Measurements from ENCODE around the gene OR10A6. TPM values are rescaled to one million over a fixed set of nuclear protein-coding genes. Genes with fewer than 3 reads are reported as not detected.

The OR10A6 gene
- polyA plus RNA-seq, 1 donor (not counting 4 experiments of a cell fraction or from before 2014, with no cell fraction given) = 0.26 TPM

DNA sequence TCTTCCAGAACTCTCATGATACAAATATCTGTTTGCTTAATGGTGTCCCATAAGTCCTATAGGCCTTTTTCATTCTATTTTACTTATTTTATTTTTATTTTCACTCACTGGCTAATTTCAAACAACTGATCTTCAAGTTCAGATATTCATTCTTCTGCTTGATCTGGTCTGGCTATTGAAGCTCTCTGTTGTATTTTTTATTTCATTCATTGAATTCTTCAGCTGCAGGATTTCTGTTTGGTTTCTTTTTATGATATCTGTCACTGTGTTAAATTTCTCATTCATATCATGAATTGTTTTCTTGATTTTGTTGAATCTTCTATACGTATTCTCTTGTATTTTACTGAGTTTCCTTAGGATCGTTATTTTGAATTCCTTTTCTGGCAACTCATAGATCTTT lies 13.1 kb upstream of the OR10A6 start:
- no peak for TF ChIP-seq EZH2 (IDR thresholded peaks at IDR 0.05; ENCODE audit: low read length)
- TF ChIP-seq, protein P1, sequence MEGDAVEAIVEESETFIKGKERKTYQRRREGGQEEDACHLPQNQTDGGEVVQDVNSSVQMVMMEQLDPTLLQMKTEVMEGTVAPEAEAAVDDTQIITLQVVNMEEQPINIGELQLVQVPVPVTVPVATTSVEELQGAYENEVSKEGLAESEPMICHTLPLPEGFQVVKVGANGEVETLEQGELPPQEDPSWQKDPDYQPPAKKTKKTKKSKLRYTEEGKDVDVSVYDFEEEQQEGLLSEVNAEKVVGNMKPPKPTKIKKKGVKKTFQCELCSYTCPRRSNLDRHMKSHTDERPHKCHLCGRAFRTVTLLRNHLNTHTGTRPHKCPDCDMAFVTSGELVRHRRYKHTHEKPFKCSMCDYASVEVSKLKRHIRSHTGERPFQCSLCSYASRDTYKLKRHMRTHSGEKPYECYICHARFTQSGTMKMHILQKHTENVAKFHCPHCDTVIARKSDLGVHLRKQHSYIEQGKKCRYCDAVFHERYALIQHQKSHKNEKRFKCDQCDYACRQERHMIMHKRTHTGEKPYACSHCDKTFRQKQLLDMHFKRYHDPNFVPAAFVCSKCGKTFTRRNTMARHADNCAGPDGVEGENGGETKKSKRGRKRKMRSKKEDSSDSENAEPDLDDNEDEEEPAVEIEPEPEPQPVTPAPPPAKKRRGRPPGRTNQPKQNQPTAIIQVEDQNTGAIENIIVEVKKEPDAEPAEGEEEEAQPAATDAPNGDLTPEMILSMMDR (optimal IDR thresholded peaks at IDR 0.05 in 1 of 3, IDR thresholded peaks at IDR 0.05 in 1 of 3, conservative IDR thresholded peaks at IDR 0.05 in 1 of 3; ENCODE audit: extremely low read depth in 1 of 3, insufficient read depth in 2 of 3, low read length in 3 of 3) = no peak
- no peak for DNase-seq (ENCODE audit: low read depth, low spot score)
- H3K27ac ChIP-seq (ENCODE audit: control insufficient read depth, insufficient read depth, low read length) = no peak overlapping the region
- H3K9ac ChIP-seq (ENCODE audit: control insufficient read depth, extremely low read depth, insufficient read depth, low read length) = no peak overlapping the region
- no peaks in the 10 kb centered on the region for H3K27me3 ChIP-seq (ENCODE audit: control insufficient read depth, extremely low read depth, insufficient read depth, low read length)
- H3K4me3 ChIP-seq (ENCODE audit: control insufficient read depth in 2 of 3, extremely low read depth in 1 of 3, insufficient read depth in 2 of 3, low read depth in 1 of 3, low read length in 3 of 3) = no peak overlapping the region
- no peaks in the 10 kb centered on the region for H3K36me3 ChIP-seq (ENCODE audit: control insufficient read depth in 2 of 2, extremely low read depth in 1 of 2, insufficient read depth in 2 of 2, low read length in 2 of 2)
- no peak for FAIRE-seq
- no peaks in the 10 kb centered on the region for H3K9me1 ChIP-seq (ENCODE audit: control insufficient read depth, extremely low read depth, insufficient read depth, low read length)
- no peaks in the 10 kb centered on the region for H3K79me2 ChIP-seq (ENCODE audit: control insufficient read depth, insufficient read depth, low read length)
- H4K20me1 ChIP-seq (ENCODE audit: control insufficient read depth, extremely low read depth, insufficient read depth, low read length) = no peaks in the 10 kb centered on the region
- H3K4me1 ChIP-seq (ENCODE audit: control insufficient read depth, extremely low read depth, insufficient read depth, low read length) = peaks cover 2% of the 10 kb centered on the region
- H3K9me3 ChIP-seq (ENCODE audit: control insufficient read depth, low read depth, low read length) = peaks cover 2% of the 10 kb centered on the region
- dilution Hi-C loops (cut with MboI; ENCODE audit: extremely low pct_ligation_motif_present, low sequenced_read_pairs) = no loop called here
- H2AFZ ChIP-seq (ENCODE audit: control insufficient read depth, low read length) = no peak overlapping the region
- H3K4me2 ChIP-seq (ENCODE audit: control insufficient read depth, extremely low read depth, insufficient read depth, low read depth, low read length) = no peak overlapping the region

GRCh38 chr11:7941608-7942007 lies 10.5 kb upstream of the OR10A6 start, which contains the start of gene OR10A3:
Gene OR10A3 (minus strand): TSS chr11:7941708. CDS start chr11:7939520, 2,188 bp downstream.
- peaks cover 2% of the 10 kb centered on the region for H3K9me3 ChIP-seq (ENCODE audit: control insufficient read depth, low read depth, low read length)
- no peaks in the 10 kb centered on the region for H3K27me3 ChIP-seq (ENCODE audit: control insufficient read depth, extremely low read depth, insufficient read depth, low read length)
- dilution Hi-C loops (cut with MboI; ENCODE audit: extremely low pct_ligation_motif_present, low sequenced_read_pairs) = no loop called here
- DNase-seq (ENCODE audit: low read depth, low spot score) (no peak), FAIRE-seq (no peak)
- no peaks in the 10 kb centered on the region for H3K79me2 ChIP-seq (ENCODE audit: control insufficient read depth, insufficient read depth, low read length)
- no peak within 1 kb of the TSS for H3K9ac ChIP-seq (ENCODE audit: control insufficient read depth, extremely low read depth, insufficient read depth, low read length)
- H4K20me1 ChIP-seq (ENCODE audit: control insufficient read depth, extremely low read depth, insufficient read depth, low read length) = no peaks in the 10 kb centered on the region
- H2AFZ ChIP-seq (ENCODE audit: control insufficient read depth, low read length) = no peak within 1 kb of the TSS
- no peak within 1 kb of the TSS for H3K4me3 ChIP-seq (ENCODE audit: control insufficient read depth in 2 of 3, extremely low read depth in 1 of 3, insufficient read depth in 2 of 3, low read depth in 1 of 3, low read length in 3 of 3)
- no peak within 1 kb of the TSS for H3K4me2 ChIP-seq (ENCODE audit: control insufficient read depth, extremely low read depth, insufficient read depth, low read depth, low read length)
- no peaks in the 10 kb centered on the region for H3K36me3 ChIP-seq (ENCODE audit: control insufficient read depth in 2 of 2, extremely low read depth in 1 of 2, insufficient read depth in 2 of 2, low read length in 2 of 2)
- H3K9me1 ChIP-seq (ENCODE audit: control insufficient read depth, extremely low read depth, insufficient read depth, low read length) = no peaks in the 10 kb centered on the region
- TF ChIP-seq, protein P1 (optimal IDR thresholded peaks at IDR 0.05 in 1 of 3, IDR thresholded peaks at IDR 0.05 in 1 of 3, conservative IDR thresholded peaks at IDR 0.05 in 1 of 3; ENCODE audit: extremely low read depth in 1 of 3, insufficient read depth in 2 of 3, low read length in 3 of 3) = no peak
- TF ChIP-seq EZH2 (IDR thresholded peaks at IDR 0.05; ENCODE audit: low read length) = no peak
- peaks cover 2% of the 10 kb centered on the region for H3K4me1 ChIP-seq (ENCODE audit: control insufficient read depth, extremely low read depth, insufficient read depth, low read length)
- H3K27ac ChIP-seq (ENCODE audit: control insufficient read depth, insufficient read depth, low read length) = no peak within 1 kb of the TSS
